HUES48 (cell line): ENCODE data around the gene HS3ST3B1.

Experiments used
- H3K27ac ChIP-seq: one replicate; pipeline ENCODE4 v1.7.0; 2013; ENCODE audit warnings: low read depth, low read length, inconsistent platforms
- H3K27me3 ChIP-seq: 2 replicates; pipeline ENCODE4 v1.6.1; 2013; ENCODE audit warnings: mild to moderate bottlenecking, low read length; ENCODE audit not compliant: control insufficient read depth, insufficient read depth
- H3K36me3 ChIP-seq: 2 replicates; pipeline ENCODE4 v1.6.1; 2013; ENCODE audit warnings: low read length; ENCODE audit not compliant: control insufficient read depth, insufficient read depth
- H3K4me1 ChIP-seq: 2 replicates; pipeline ENCODE4 v1.6.1; 2013; ENCODE audit warnings: mild to moderate bottlenecking, low read length; ENCODE audit not compliant: control insufficient read depth, insufficient read depth
- H3K4me3 ChIP-seq: 2 replicates; pipeline ENCODE4 v1.5.1; 2013; ENCODE audit warnings: mild to moderate bottlenecking, low read depth, low read length
- H3K9ac ChIP-seq: 2 replicates; pipeline ENCODE4 v1.6.1; 2013; ENCODE audit warnings: mild to moderate bottlenecking, low read depth, low read length, moderate library complexity
- H3K9me3 ChIP-seq: 2 replicates; pipeline ENCODE4 v1.6.1; 2013; ENCODE audit warnings: low read length; ENCODE audit not compliant: control insufficient read depth, insufficient read depth

The HS3ST3B1 gene

DNA sequence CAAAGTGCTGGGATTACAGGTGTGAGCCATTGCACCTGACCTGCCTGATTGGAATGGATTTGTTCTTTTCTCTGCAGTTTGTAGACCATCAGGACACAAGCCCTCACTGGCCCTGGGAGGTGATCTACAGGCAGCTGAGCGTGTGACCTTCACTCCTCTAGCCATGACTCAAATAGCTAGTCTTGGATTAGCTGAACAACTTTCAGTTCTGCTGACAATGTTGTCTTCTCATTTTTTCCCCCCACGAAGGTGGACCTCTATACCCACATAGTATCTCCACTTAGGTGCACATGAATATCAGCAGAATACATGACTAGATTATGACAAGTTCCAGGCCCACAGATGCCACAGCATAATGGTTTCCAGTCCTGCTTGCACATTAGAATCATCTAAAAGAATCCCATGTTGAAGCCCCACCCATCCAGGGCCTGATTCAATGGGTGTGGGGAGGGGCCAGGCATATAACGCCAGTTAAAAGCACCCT, 36.8 kb downstream of the HS3ST3B1 start:
- no peaks in the 10 kb centered on the region for H3K9me3 ChIP-seq
- H3K36me3 ChIP-seq: no peaks in the 10 kb centered on the region
- no peaks in the 10 kb centered on the region for H3K27me3 ChIP-seq
- no peak overlapping the region for H3K4me3 ChIP-seq
- no peak overlapping the region for H3K27ac ChIP-seq
- peaks cover 26% of the 10 kb centered on the region for H3K4me1 ChIP-seq
- H3K9ac ChIP-seq: no peak overlapping the region

DNA sequence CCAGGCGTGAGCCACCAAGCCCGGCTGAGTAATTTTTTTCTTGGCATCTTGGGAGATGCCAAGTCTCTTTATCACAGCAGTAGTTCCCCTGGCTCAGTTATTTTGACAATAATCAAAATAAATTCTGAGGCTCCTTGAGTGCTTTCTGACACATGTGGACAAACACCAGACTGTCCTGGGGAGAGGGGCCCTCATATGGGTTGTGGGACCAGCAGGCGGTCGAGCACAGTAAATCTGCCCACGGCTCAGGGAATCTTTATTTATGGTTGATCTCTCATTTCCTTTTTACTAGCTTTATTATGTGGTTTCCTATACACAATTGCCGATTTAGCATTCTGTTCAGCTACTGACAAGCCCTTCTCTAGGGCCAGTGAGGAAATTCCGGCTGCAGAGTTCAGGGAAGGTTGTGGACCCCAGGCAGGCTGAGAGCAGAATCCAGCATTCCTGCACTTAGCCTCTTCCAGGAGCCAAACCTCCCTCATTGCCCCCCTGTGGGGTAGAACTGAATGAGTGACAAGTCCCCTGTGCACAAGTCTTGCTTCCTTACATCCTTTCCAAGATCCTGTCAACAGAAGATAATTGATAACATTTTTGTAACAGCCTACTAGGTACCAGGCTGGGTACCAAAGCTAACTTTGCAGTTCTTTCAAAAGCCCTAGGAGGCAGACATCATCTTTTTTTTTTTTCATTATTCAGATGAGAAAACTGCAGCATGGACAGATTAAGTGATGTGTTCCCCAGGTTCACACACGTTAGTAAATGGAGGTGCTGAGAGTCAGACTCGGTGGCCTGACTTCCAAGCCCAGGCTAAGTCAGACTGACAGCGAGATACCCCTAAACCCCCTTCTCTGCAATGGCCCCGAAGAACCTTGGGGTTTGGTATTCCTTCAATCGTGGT, 40.2 kb downstream of the HS3ST3B1 start:
- H3K27ac ChIP-seq: no peak overlapping the region
- H3K4me1 ChIP-seq: peaks cover 20% of the 10 kb centered on the region
- H3K9me3 ChIP-seq: no peaks in the 10 kb centered on the region
- H3K27me3 ChIP-seq: no peaks in the 10 kb centered on the region
- no peaks in the 10 kb centered on the region for H3K36me3 ChIP-seq
- no peak overlapping the region for H3K4me3 ChIP-seq
- H3K9ac ChIP-seq: no peak overlapping the region

DNA sequence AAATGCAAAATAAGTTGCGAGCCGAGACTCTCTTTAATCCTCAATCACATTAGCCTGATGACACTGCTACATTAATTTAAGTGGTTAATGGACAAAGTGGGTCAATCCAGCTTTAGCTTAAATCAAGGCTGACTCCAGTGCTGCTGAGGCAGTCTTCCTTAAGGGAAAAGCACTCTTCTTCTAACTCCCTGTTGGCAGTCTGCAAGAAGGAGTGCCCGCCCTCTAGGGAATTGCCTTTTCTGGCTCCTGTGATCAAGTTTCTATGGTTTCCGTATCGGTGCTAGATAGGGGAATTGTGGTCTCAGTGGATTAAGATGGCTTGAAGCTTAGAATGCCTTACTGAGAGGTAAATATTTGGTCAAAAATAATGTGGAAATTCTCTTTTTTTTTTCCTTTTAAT, 41.0 kb downstream of the HS3ST3B1 start:
- H3K27ac ChIP-seq: no peak overlapping the region

DNA sequence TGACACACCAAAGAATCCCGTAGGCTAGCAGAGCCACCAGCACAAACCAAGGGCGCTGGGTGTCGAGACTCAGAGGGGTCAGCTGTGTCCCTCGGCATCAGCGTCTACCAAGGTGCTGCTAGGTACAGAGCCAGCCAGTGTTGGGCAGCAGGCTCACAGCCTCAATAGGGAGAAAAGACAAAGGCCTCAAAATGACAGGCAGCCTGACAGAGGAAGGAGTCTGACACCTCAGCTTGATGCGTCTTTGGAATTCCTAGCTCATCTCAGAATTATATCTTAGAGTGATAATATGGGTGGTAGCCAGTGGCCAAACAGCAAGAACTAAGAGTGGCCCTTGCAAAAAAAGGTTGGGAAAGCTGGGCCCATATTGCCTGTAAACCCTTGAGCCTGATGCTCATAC, 45.9 kb downstream of the HS3ST3B1 start:
- no peak overlapping the region for H3K9ac ChIP-seq
- no peak overlapping the region for H3K4me3 ChIP-seq
- no peaks in the 10 kb centered on the region for H3K9me3 ChIP-seq

More for the DNA sequence above, 41.0 kb downstream of the HS3ST3B1 start:
- no peak overlapping the region for H3K4me3 ChIP-seq
- no peaks in the 10 kb centered on the region for H3K27me3 ChIP-seq
- no peak overlapping the region for H3K9ac ChIP-seq
- peaks cover 14% of the 10 kb centered on the region for H3K4me1 ChIP-seq
- no peaks in the 10 kb centered on the region for H3K36me3 ChIP-seq
- no peaks in the 10 kb centered on the region for H3K9me3 ChIP-seq

DNA sequence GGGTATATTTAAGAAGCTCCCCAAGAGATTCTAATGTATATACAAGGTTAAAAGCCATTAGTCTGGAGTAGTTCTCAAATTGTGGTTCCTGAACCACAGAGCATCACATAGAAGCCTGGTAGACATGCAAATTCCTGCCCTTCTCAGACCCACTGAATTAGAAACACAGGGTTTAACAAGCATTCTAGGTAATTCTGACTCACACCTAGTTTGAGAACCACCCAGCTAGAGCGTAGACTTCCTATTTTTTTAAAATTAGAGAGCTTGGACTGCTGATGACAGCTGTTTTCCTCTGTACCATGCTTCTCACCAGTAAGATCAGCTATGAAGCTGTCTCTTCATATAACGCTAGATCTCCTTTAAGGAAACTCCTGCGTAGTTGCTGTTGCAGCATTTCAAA, 50.6 kb downstream of the HS3ST3B1 start:
- H3K9ac ChIP-seq: no peak overlapping the region

More for the DNA sequence above, 45.9 kb downstream of the HS3ST3B1 start:
- Histone ChIP-seq H3K36me3 (peaks cover 15% of the 10 kb centered on the region; the same call in 1 of the 2 replicates), H3K4me1 (peaks cover 5% of the 10 kb centered on the region), H3K27me3 (no peaks in the 10 kb centered on the region), H3K27ac (no peak overlapping the region)

DNA sequence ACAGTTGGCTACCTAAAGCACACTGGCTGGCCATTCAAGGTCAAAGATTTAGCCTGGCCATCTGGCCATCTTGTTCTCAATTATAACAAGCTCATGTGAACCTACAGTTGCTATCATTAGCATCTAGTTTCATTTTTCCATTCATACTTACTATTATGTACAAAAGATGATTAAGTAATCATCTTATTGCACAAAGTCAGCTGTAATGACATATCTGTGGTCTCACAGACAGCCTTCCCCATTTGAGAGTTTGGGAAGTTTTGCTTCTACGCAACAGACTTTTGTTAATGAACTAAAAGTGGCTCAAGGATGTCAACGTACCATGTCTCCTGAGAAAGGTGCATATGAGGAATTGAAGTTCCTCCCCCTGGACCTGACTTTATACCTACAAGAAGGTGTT, 51.3 kb downstream of the HS3ST3B1 start:
- no peaks in the 10 kb centered on the region for H3K9me3 ChIP-seq
- no peak overlapping the region for H3K27ac ChIP-seq
- H3K9ac ChIP-seq: no peak overlapping the region
- H3K4me1 ChIP-seq: peaks cover 23% of the 10 kb centered on the region
- no peaks in the 10 kb centered on the region for H3K27me3 ChIP-seq
- peaks cover 14% of the 10 kb centered on the region; the same call in 1 of the 2 replicates for H3K36me3 ChIP-seq
- no peak overlapping the region for H3K4me3 ChIP-seq

More for the DNA sequence above, 50.6 kb downstream of the HS3ST3B1 start:
- Histone ChIP-seq H3K27ac (no peak overlapping the region), H3K36me3 (peaks cover 15% of the 10 kb centered on the region; the same call in 1 of the 2 replicates), H3K4me3 (no peak overlapping the region), H3K4me1 (peaks cover 20% of the 10 kb centered on the region), H3K27me3 (no peaks in the 10 kb centered on the region), H3K9me3 (no peaks in the 10 kb centered on the region)

GRCh38 chr17:14353861-14354474, 53.1 kb downstream of the HS3ST3B1 start:
- Histone ChIP-seq H3K4me3 (no peak overlapping the region), H3K9me3 (no peaks in the 10 kb centered on the region), H3K27ac (no peak overlapping the region), H3K36me3 (no peaks in the 10 kb centered on the region), H3K9ac (no peak overlapping the region), H3K27me3 (no peaks in the 10 kb centered on the region), H3K4me1 (peaks cover 23% of the 10 kb centered on the region)

- Histone ChIP-seq H3K9ac (no peak overlapping the region), H3K36me3 (no peaks in the 10 kb centered on the region), H3K4me3 (no peak overlapping the region), H3K27ac (no peak overlapping the region), H3K27me3 (no peaks in the 10 kb centered on the region), H3K4me1 (peaks cover 23% of the 10 kb centered on the region), H3K9me3 (no peaks in the 10 kb centered on the region)
Observed at GRCh38 chr17:14354807-14355206, 53.9 kb downstream of the HS3ST3B1 start.

- Histone ChIP-seq H3K36me3 (no peaks in the 10 kb centered on the region), H3K27ac (peak overlapping the region; percentile 77), H3K4me1 (peaks cover 23% of the 10 kb centered on the region), H3K27me3 (no peaks in the 10 kb centered on the region), H3K9me3 (no peaks in the 10 kb centered on the region), H3K4me3 (no peak overlapping the region), H3K9ac (no peak overlapping the region)
Observed at GRCh38 chr17:14355556-14355955, 54.7 kb downstream of the HS3ST3B1 start.

DNA sequence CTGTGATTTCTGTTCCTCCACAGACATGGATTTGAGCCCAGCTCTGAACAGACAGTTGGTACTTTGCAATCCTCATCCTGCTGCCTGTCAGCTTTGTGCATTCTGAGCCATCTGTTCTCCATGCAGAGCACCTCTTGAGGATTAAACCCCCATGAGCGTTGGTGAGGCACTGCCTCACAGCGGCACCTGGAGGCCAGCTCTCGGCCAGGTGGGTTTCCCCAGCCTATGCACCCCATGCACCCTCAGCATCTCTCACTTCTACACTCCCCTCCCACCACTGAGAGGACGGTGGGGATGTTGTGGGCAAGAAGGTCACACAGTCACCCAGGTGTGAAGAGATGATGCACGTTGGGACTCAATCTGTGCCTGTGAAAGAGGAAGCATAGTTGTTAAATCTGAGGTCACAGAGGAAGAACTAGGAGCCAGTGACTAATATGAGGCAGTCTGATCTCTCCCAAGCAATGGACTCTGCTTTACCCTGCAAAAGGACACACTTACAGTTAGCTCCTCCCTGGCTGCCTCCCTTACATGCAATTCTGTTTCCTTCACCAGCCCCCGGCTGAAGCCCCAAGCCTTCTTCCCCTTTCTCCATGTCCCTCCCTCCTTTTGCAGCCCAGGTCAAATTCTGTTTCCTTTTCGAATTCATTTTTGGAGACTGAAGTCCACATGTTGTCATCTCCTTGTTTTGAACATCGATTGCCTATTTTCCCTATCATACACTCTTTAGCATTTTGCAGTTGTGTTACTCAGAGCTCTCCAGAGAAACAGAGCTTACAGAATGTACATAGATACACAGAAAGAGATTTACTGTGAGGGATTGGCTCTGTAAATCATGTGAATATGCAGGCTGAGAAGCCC, 58.5 kb downstream of the HS3ST3B1 start:
- Histone ChIP-seq H3K27me3 (no peaks in the 10 kb centered on the region), H3K4me1 (peaks cover 16% of the 10 kb centered on the region), H3K36me3 (no peaks in the 10 kb centered on the region), H3K9ac (no peak overlapping the region), H3K9me3 (no peaks in the 10 kb centered on the region), H3K27ac (no peak overlapping the region), H3K4me3 (no peak overlapping the region)
